HL-60 (cell line): ENCODE measurements around the gene ZBTB8B.

Source experiments
- DNase-seq, 2 experiments: peaks; one replicate each; pipeline ENCODE4 v3.0.0-alpha.2; 2010 to 2020; ENCODE audit warnings: low read depth in 1 of 2, low spot score in 1 of 2
- H3K27ac ChIP-seq: fragments of 250-450 bp; sonication (Bioruptor Pico); replicated peaks from 2 replicates; pipeline ENCODE4 v1.5.1; 2020; ENCODE audit warnings: mild to moderate bottlenecking, moderate library complexity
- H3K27me3 ChIP-seq: fragments of 250-450 bp; sonication (Bioruptor Pico); 2 replicates; pipeline ENCODE4 v1.5.1; 2021; ENCODE audit warnings: mild to moderate bottlenecking, moderate library complexity; ENCODE audit not compliant: insufficient read depth, poor library complexity, severe bottlenecking
- H3K4me3 ChIP-seq: replicated peaks from 2 replicates; pipeline ENCODE4 v1.5.1; 2011; ENCODE audit warnings: mild to moderate bottlenecking, control low read depth, low read length; ENCODE audit not compliant: insufficient read depth
- CTCF ChIP-seq: IDR thresholded peaks from one replicate; pipeline ENCODE4 v1.5.1; 2011; ENCODE audit warnings: low read length, control low read depth, inconsistent platforms; ENCODE audit not compliant: insufficient read depth
- GABPA ChIP-seq: IDR thresholded peaks from 2 replicates; pipeline ENCODE4 v1.6.1; 2012; ENCODE audit warnings: low read depth
- POLR2AphosphoS5 ChIP-seq: IDR thresholded peaks from 2 replicates; pipeline ENCODE4 v1.6.1; 2012; ENCODE audit warnings: low read depth
- REST ChIP-seq: IDR thresholded peaks from 2 replicates; pipeline ENCODE4 v1.6.1; 2012; ENCODE audit warnings: low read depth; ENCODE audit not compliant: insufficient replicate concordance
- SPI1 ChIP-seq: IDR thresholded peaks from 2 replicates; pipeline ENCODE4 v1.6.1; 2012; ENCODE audit warnings: low read depth, mild to moderate bottlenecking, borderline replicate concordance

Gene ZBTB8B

GRCh38 chr1:32507021-32507420 lies 42.1 kb downstream of the ZBTB8B start:
- Histone ChIP-seq H3K27ac (no peak overlapping the region), H3K4me3 (no peak overlapping the region), H3K27me3 (no peaks in the 10 kb centered on the region)
- TF ChIP-seq POLR2AphosphoS5 (no peak), SPI1 (no peak), REST (no peak), GABPA (no peak), CTCF (no peak)
- DNase-seq: no peak

GRCh38 chr1:32508761-32509160 lies 43.9 kb downstream of the ZBTB8B start:
- Histone ChIP-seq H3K4me3 (no peak overlapping the region), H3K27ac (no peak overlapping the region), H3K27me3 (no peaks in the 10 kb centered on the region)
- TF ChIP-seq REST (no peak), CTCF (no peak), SPI1 (no peak), POLR2AphosphoS5 (no peak), GABPA (no peak)
- no peak for DNase-seq

- H3K27me3 ChIP-seq: no peaks in the 10 kb centered on the region
- no peak overlapping the region for H3K27ac ChIP-seq
- TF ChIP-seq GABPA (no peak), REST (no peak), POLR2AphosphoS5 (no peak), CTCF (no peak)
- H3K4me3 ChIP-seq: no peak overlapping the region
- DNase-seq: no peak
These were observed 45.1 kb downstream of the ZBTB8B start for GRCh38 chr1:32509939-32510338.
